ENCODE results near the gene KCNA1. TPM values are rescaled to one million over a fixed set of nuclear protein-coding genes. Genes with fewer than 3 reads are reported as not detected.
"Not testable (repeated sequence)": the region's sequence is repeated elsewhere in the genome, so short reads cannot be mapped to it uniquely, and the experiment has no call there.

KCNA1 gene
- polyA plus RNA-seq (ENCODE audit: insufficient read length in 3 of 3): under 1 TPM; 0.07 to 0.17 (median 0.12) TPM

GRCh38 chr12:4909734-4910501 is at the start of gene KCNA1:
Gene KCNA1, plus strand, starts transcription at chr12:4909905. Its CDS starts 1,474 bp downstream, at chr12:4911379.
- DNase-seq (ENCODE audit: low read depth in 3 of 3, low spot score in 2 of 3): no peak

- DNase-seq (ENCODE audit: low read depth in 3 of 3, low spot score in 2 of 3): no peak
These were observed 49.0 kb upstream of the KCNA1 start for GRCh38 chr12:4860741-4861140.

GRCh38 chr12:4862809-4863208 is 46.9 kb upstream of the KCNA1 start:
- DNase-seq (ENCODE audit: low read depth in 3 of 3, low spot score in 2 of 3): no peak

- DNase-seq (ENCODE audit: low read depth in 3 of 3, low spot score in 2 of 3): no peak
These were observed 45.1 kb upstream of the KCNA1 start for GRCh38 chr12:4864575-4864974.

- DNase-seq (ENCODE audit: low read depth in 3 of 3, low spot score in 2 of 3): no peak
These were observed 44.5 kb upstream of the KCNA1 start for GRCh38 chr12:4865246-4865645.

- no peak for DNase-seq (ENCODE audit: low read depth in 3 of 3, low spot score in 2 of 3)
These were observed 43.4 kb upstream of the KCNA1 start for GRCh38 chr12:4866299-4866698.

GRCh38 chr12:4867384-4867783 is 42.3 kb upstream of the KCNA1 start:
- no peak for DNase-seq (ENCODE audit: low read depth in 3 of 3, low spot score in 2 of 3)

- DNase-seq (ENCODE audit: low read depth in 3 of 3, low spot score in 2 of 3): no peak
These were observed 39.3 kb upstream of the KCNA1 start for GRCh38 chr12:4870423-4870822.

- DNase-seq (ENCODE audit: low read depth in 3 of 3, low spot score in 2 of 3): no peak
These were observed 38.2 kb upstream of the KCNA1 start for GRCh38 chr12:4871514-4871913.

- DNase-seq (ENCODE audit: low read depth in 3 of 3, low spot score in 2 of 3): no peak
These were observed 35.8 kb upstream of the KCNA1 start for GRCh38 chr12:4873947-4874346.

GRCh38 chr12:4874671-4875070 is 35.0 kb upstream of the KCNA1 start:
- no peak for DNase-seq (ENCODE audit: low read depth in 3 of 3, low spot score in 2 of 3)

GRCh38 chr12:4879481-4879880 is 30.2 kb upstream of the KCNA1 start:
- not testable (repeated sequence) for DNase-seq (ENCODE audit: low read depth in 3 of 3, low spot score in 2 of 3)

GRCh38 chr12:4881266-4882064 is 28.2 kb upstream of the KCNA1 start:
- DNase-seq (ENCODE audit: low read depth in 3 of 3, low spot score in 2 of 3): no peak

- DNase-seq (ENCODE audit: low read depth in 3 of 3, low spot score in 2 of 3): no peak
These were observed 17.8 kb upstream of the KCNA1 start for GRCh38 chr12:4891866-4892265.

- DNase-seq (ENCODE audit: low read depth in 3 of 3, low spot score in 2 of 3): no peak
These were observed 17.3 kb upstream of the KCNA1 start for GRCh38 chr12:4892418-4892817.

- no peak for DNase-seq (ENCODE audit: low read depth in 3 of 3, low spot score in 2 of 3)
These were observed 15.7 kb upstream of the KCNA1 start for GRCh38 chr12:4894019-4894418.

GRCh38 chr12:4899364-4899763 is 10.3 kb upstream of the KCNA1 start:
- DNase-seq (ENCODE audit: low read depth in 3 of 3, low spot score in 2 of 3): no peak

GRCh38 chr12:4900327-4900726 is 9.4 kb upstream of the KCNA1 start:
- DNase-seq (ENCODE audit: low read depth in 3 of 3, low spot score in 2 of 3): no peak

- no peak for DNase-seq (ENCODE audit: low read depth in 3 of 3, low spot score in 2 of 3)
These were observed 4.4 kb upstream of the KCNA1 start for GRCh38 chr12:4905316-4905715.

GRCh38 chr12:4908684-4909409 is 858 bp upstream of the KCNA1 start:
- no peak for DNase-seq (ENCODE audit: low read depth in 3 of 3, low spot score in 2 of 3)

- DNase-seq (ENCODE audit: low read depth in 3 of 3, low spot score in 2 of 3): no peak
These were observed 333 bp upstream of the KCNA1 start for GRCh38 chr12:4909410-4909733.
